HG03280 (cell line): ENCODE measurements around the gene C3orf33.
A peak's percentile ranks its signal among the peaks of the same experiment; 100 is the strongest.
"Not testable (repeated sequence)": the region's sequence is repeated elsewhere in the genome, so short reads cannot be mapped to it uniquely, and the experiment has no call there.

ENCODE experiments used
- ATAC-seq: cut with Tn5 transposase; IDR thresholded peaks from one replicate; pipeline ENCODE4 v1.9.1; 2021; ENCODE audit warnings: mild to moderate bottlenecking, moderate library complexity; ENCODE audit not compliant: unreplicated experiment

C3orf33 gene, protein sequence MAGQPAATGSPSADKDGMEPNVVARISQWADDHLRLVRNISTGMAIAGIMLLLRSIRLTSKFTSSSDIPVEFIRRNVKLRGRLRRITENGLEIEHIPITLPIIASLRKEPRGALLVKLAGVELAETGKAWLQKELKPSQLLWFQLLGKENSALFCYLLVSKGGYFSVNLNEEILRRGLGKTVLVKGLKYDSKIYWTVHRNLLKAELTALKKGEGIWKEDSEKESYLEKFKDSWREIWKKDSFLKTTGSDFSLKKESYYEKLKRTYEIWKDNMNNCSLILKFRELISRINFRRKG

DNA sequence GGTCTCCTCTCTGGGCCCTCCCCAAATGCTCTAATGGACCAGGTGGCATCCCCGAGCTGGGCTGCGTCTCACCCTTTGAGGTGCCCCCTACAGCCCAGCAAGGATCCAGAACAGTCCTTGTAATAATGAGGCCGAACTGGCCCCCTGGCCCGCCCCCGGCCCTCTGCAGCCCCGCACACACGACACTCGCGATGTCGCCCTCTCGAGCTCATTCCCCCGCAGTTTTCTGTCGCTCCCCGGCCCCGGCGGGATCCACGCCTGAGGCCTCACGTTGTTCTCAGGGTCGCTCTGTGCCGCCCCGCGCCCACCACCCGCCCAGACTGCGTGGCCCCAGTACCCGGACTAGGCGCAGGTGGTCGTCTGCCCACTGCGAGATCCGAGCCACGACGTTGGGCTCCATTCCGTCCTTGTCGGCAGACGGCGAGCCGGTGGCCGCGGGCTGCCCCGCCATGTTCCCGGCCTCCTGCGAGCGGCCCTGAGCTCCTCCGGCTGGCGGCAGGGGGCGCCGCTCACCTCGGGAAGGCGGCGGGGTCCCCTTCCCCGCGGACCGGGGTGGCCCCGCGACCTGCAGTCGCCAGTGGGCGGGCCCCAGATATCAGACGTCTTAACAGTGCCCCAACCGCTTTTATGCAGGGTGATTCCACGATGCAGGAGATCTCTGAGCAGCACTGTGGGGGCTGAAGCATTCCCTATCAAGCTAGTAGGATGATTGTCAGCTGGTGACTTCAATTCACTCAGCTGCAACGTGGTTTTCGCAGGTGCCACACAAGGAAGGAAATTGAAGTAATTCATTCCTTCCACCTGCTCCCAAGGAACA, at the start of gene C3orf33:
Gene C3orf33, minus strand, starts transcription at position 477 of the 817 bp plus-strand sequence. Its CDS starts 26 bp downstream, at position 451.
- peak; percentile 96 for ATAC-seq

DNA sequence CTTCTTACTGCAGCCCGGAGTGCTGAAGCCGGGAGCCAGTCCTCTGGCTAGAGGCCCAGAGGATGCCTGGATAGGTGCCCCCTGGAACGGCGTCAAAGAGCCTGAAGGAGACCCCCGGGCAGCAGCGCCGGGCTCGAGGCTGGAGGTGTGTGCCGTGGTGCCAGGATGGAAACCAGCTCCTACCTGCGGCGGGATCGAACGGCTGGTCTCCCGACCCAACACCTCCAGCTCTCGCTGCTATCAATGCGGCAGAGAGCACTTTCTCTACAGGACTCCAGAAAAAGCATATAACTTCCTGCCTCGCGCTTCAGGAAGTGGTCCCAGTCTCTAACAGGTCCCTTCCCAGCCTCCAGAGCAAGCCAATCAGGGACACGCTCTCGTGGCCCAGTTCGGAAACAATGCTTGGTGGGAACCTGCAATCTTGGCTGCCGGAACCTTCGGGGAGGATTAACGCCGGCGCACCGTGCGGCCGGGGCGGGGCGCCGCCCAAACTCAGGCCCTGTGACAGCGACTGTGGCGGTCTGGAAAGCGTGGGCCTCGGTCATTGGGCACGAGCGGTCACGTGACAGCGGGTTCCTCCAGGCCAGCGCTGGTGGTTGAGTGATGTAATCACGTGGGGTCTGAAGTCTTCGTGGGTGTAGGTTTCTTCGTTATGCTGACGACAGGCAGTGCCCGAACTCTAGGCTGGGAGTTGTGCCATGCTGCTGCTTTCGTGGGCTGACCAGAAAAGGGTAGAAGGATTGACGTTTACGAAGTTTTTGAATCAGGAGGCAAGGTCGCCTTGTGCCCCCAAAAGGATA, 48.3 kb upstream of the C3orf33 start, which contains the start of gene SLC33A1:
Gene SLC33A1, minus strand, starts transcription at position 287 of the 800 bp plus-strand sequence. CDS start 430 bp downstream, outside the sequence.
- ATAC-seq, result peak; percentile 91

GRCh38 chr3:155853214-155854140, 47.4 kb upstream of the C3orf33 start:
- peak; percentile 12 for ATAC-seq

GRCh38 chr3:155852341-155852740, 46.3 kb upstream of the C3orf33 start:
- ATAC-seq, result no peak

DNA sequence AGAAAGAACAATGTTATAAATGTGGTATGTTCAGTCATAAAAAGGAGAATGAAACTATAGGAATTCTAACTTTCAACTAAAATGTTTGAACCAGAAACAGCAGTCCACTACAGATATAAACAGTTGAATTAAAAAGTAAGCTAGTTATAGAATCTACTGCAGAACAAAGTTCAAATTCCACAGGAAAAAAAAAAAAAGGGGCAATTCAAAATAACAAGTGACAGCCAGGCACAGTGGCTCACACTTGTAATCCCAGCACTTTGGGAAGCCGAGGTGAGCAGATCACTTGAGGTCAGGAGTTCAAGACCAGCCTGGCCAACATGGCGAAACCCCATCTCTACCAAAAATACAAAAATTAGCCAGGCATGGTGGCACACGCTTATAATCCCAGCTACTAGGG, 43.3 kb upstream of the C3orf33 start:
- ATAC-seq, result not testable (repeated sequence)

GRCh38 chr3:155847993-155848392, 41.9 kb upstream of the C3orf33 start:
- no peak for ATAC-seq

- ATAC-seq, result no peak
These were observed 40.0 kb upstream of the C3orf33 start for GRCh38 chr3:155846119-155846518.

DNA sequence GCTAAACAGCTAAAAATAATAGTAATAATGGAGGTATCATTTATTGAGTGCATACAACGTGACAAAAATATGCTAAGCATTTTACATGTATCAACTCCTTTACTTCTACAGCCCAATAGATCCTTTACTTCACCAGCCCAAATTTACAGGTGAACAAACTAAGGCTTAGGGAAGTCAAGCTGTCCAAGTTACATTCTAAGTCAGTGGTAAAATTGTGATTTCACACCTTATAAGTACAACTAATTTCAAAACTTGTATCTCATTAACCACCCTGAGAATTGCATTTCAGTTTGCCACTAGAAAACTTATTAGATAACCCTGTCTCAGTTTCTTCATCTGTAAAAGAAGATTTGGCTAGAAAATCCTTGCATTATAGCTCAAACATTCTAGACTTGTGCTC, 37.5 kb upstream of the C3orf33 start:
- no peak for ATAC-seq

DNA sequence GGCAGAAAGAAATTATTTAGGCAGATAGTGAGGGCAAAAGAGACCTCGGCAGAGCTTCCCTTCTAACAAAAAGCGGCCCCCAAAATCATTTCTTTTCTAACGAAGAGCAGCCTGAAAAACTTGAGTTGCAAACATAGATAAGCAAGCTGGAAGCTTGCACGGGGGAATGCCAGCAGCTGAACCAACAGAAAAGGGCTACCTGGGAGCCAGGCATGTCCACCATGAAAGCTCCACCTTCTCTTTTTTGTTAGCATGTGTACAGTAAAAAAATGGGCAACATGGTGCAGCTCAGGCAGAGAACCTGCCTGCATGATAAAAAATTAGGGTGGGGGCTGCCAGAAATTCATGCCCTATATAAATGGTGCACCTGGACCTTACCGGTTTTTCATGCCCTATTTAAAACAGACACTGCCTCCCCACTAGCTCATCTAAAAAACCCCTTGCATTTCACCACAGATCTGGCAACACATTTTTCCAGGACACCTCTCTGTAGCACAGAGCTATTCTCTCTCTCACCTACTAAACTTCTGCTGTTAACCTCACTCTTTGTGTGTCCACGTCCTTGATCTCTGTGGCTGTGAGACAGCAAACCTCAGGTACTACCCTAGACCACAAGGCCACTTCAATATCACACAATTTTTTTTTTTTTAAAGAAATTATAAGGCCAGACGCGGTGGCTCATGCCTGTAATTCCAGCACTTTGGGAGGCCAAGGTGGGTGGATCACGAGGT, 29.4 kb upstream of the C3orf33 start:
- ATAC-seq, result no peak

GRCh38 chr3:155828490-155829098, 22.5 kb upstream of the C3orf33 start:
- ATAC-seq, result not testable (repeated sequence)

DNA sequence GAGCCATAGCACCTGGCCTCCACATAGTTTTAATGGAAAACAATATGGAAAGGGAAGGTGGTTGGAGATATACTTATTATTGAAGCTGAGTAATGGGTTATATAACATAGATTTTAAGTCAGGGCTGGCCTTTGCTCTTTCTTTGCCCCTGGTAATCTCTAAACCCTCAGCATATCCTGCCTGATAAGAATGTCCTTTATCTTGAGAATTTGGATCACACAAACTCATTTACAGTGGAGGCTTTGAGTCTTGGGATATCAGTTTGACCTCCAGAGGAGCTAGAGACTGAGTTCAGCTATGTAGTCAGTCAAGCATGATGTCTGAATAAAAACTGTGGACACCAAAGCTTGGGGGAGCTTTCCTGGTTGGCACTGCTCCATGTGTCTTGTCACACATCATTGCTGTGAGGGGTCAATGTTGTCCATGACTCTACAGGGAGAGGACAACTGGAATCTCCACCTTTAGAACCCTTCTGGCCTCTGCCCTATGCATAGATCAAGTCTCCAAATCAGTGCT, 9.0 kb upstream of the C3orf33 start:
- no peak for ATAC-seq

DNA sequence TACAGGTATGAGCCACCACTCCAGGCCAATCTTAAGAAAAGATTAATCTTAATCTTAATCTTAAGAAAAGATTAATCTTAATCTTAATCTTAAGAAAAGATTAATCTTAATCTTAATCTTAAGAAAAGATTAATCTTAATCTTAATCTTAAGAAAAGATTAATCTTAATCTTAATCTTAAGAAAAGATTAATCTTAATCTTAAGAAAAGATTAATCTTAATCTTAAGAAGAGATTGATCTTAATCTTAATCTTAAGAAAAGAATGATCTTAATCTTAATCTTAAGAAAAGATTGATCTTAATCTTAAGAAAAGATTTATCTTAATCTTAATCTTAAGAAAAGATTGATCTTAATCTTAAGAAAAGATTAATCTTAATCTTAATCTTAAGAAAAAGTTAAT, 7.1 kb upstream of the C3orf33 start:
- ATAC-seq, result not testable (repeated sequence)

- no peak for ATAC-seq
These were observed 3.1 kb upstream of the C3orf33 start for GRCh38 chr3:155809181-155809580.

DNA sequence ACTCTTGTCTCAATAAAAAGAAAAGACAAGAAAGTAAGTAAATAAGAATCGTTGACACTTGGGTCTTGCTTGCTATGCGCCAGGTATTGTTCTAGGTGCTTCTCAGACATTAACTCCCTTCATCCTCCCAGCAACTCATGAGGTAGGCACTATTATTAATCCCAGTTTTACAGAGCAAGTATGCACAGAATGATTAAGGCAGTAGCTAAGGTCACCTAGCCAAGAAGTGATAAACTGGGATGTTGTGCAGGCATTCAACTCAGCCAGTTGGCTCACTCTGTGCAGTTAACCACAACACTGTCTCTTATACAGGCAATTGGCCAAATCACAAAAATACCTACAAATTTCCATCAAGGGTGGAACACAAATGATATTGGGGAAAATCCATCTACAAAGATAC, 1.7 kb upstream of the C3orf33 start:
- ATAC-seq, result no peak

GRCh38 chr3:155805204-155805801, 775 bp downstream of the C3orf33 start:
- ATAC-seq, result peak; percentile 50

DNA sequence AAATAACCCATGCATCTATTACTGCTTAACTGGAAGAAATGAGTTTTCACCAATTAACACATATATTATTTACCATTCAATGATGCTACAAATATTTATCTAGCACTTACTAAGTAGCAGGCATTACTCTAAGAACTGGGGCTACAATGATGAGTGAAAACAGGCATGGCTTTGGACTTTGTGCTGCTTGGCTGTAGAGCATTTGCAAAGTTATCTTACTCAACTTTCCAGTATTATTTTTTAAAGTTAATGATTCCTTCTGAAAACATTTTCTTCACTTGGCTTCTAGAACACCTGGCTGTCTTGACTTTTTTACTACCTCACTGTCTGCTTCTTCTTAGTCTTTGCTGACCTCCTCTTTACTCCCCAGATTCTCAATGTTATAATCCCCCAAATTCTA, 1.8 kb downstream of the C3orf33 start:
- ATAC-seq, result no peak

GRCh38 chr3:155792532-155792931, 13.5 kb downstream of the C3orf33 start:
- ATAC-seq, result no peak

GRCh38 chr3:155791190-155791589, 14.9 kb downstream of the C3orf33 start:
- no peak for ATAC-seq
